BE2C (cell line): ENCODE results near the gene PPP1R9A.

Experiments used
- DNase-seq: peaks from one replicate; pipeline ENCODE4 v3.0.0-alpha.2; 2020
- H3K27me3 ChIP-seq: fragments of 250-450 bp; sonication (Bioruptor Pico); 2 replicates; pipeline ENCODE4 v1.5.1; 2020; ENCODE audit warnings: mild to moderate bottlenecking
- H3K36me3 ChIP-seq: fragments of 250-450 bp; sonication (Bioruptor Pico); 2 replicates; pipeline ENCODE4 v1.5.1; 2020; ENCODE audit warnings: mild to moderate bottlenecking
- H3K4me1 ChIP-seq: fragments of 250-450 bp; sonication (Bioruptor Pico); 2 replicates; pipeline ENCODE4 v1.5.1; 2020
- H3K4me3 ChIP-seq: 2 replicates; pipeline ENCODE4 v1.5.1; 2011; ENCODE audit warnings: low read depth, low read length
- H3K9me3 ChIP-seq: fragments of 250-450 bp; sonication (Bioruptor Pico); 2 replicates; pipeline ENCODE4 v1.5.1; 2020
- CTCF ChIP-seq: IDR thresholded peaks from 2 replicates; pipeline ENCODE4 v1.5.1; 2012; ENCODE audit warnings: mild to moderate bottlenecking, low read depth, low read length

Gene PPP1R9A

GRCh38 chr7:95200741-95201140 lies 293.3 kb downstream of the PPP1R9A start:
- no peaks in the 10 kb centered on the region for H3K36me3 ChIP-seq
- DNase-seq = no peak
- TF ChIP-seq CTCF = no peak

GRCh38 chr7:95201727-95202126 lies 294.3 kb downstream of the PPP1R9A start:
- H3K4me3 ChIP-seq = no peak overlapping the region
- no peaks in the 10 kb centered on the region for H3K4me1 ChIP-seq
- H3K9me3 ChIP-seq = no peaks in the 10 kb centered on the region
- no peak for TF ChIP-seq CTCF
- no peaks in the 10 kb centered on the region for H3K36me3 ChIP-seq
- no peak for DNase-seq
- no peaks in the 10 kb centered on the region for H3K27me3 ChIP-seq

More at GRCh38 chr7:95200741-95201140, 293.3 kb downstream of the PPP1R9A start:
- no peaks in the 10 kb centered on the region for H3K27me3 ChIP-seq
- no peaks in the 10 kb centered on the region for H3K4me1 ChIP-seq
- H3K9me3 ChIP-seq = no peaks in the 10 kb centered on the region
- no peak overlapping the region for H3K4me3 ChIP-seq

- Histone ChIP-seq H3K36me3 (no peaks in the 10 kb centered on the region), H3K4me1 (no peaks in the 10 kb centered on the region), H3K27me3 (no peaks in the 10 kb centered on the region), H3K9me3 (no peaks in the 10 kb centered on the region), H3K4me3 (no peak overlapping the region)
- no peak for TF ChIP-seq CTCF
- no peak for DNase-seq
These were observed 297.2 kb downstream of the PPP1R9A start for GRCh38 chr7:95204618-95205017.

- H3K27me3 ChIP-seq = no peaks in the 10 kb centered on the region
- no peaks in the 10 kb centered on the region for H3K36me3 ChIP-seq
- DNase-seq = no peak
- TF ChIP-seq CTCF = no peak
- H3K4me3 ChIP-seq = no peak overlapping the region
- no peaks in the 10 kb centered on the region for H3K4me1 ChIP-seq
- H3K9me3 ChIP-seq = no peaks in the 10 kb centered on the region
These were observed 298.4 kb downstream of the PPP1R9A start for GRCh38 chr7:95205665-95206225.

GRCh38 chr7:95209276-95209675 lies 301.9 kb downstream of the PPP1R9A start:
- Histone ChIP-seq H3K36me3 (no peaks in the 10 kb centered on the region), H3K27me3 (no peaks in the 10 kb centered on the region), H3K4me3 (no peak overlapping the region), H3K4me1 (no peaks in the 10 kb centered on the region), H3K9me3 (no peaks in the 10 kb centered on the region)
- no peak for TF ChIP-seq CTCF
- no peak for DNase-seq

- no peaks in the 10 kb centered on the region for H3K36me3 ChIP-seq
- no peak overlapping the region for H3K4me3 ChIP-seq
- DNase-seq = no peak
- H3K27me3 ChIP-seq = no peaks in the 10 kb centered on the region
- no peak for TF ChIP-seq CTCF
- no peaks in the 10 kb centered on the region for H3K9me3 ChIP-seq
- H3K4me1 ChIP-seq = no peaks in the 10 kb centered on the region
These were observed 302.4 kb downstream of the PPP1R9A start for GRCh38 chr7:95209788-95210187.
